IMR-90 (cell line): ENCODE results near the gene RPL14. TPM values are rescaled to one million over a fixed set of nuclear protein-coding genes. Genes with fewer than 3 reads are reported as not detected.

Experiments
- ATAC-seq: fragments of 200-7000 bp; cut with Tn5 transposase; 2 replicates; pipeline ENCODE4 v1.9.1; 2020; ENCODE audit warnings: low read depth, mild to moderate bottlenecking, moderate library complexity
- BruUV-seq: library from RNA; stranded (reverse); fragments of 400-500 nt; replicated peaks from 2 replicates; lab custom pipeline; 2021; lab: Mats Ljungman, UMichigan
- CTCF ChIA-PET: fragments of 300-600 bp; formaldehyde crosslinking; extraction: SDS; loops from one replicate; lab custom pipeline; 2021; ENCODE audit warnings: antibody characterized with exemption; lab: Yijun Ruan, JAX
- POLR2A ChIA-PET: fragments of 300-600 bp; sonication (Branson Sonifier 250); formaldehyde crosslinking; loops from one replicate; lab custom pipeline; 2022; ENCODE audit warnings: antibody characterized with exemption; ENCODE audit not compliant: unreplicated experiment; lab: Charles Lee
- DNase-seq: peaks from one replicate; pipeline ENCODE4 v3.0.0; 2013
- H2AFZ ChIP-seq: replicated peaks from 2 replicates; pipeline ENCODE3; 2013; ENCODE audit warnings: low read length, mild to moderate bottlenecking; ENCODE audit not compliant: poor library complexity
- H2AK5ac ChIP-seq: 2 replicates; pipeline ENCODE4 v1.6.1; 2013; ENCODE audit warnings: low read depth, low read length, inconsistent platforms
- H2AK9ac ChIP-seq: replicated peaks from 2 replicates; pipeline ENCODE3; 2013; ENCODE audit warnings: mild to moderate bottlenecking, low read depth, low read length, moderate library complexity; ENCODE audit not compliant: poor library complexity
- H2BK120ac ChIP-seq: 2 replicates; pipeline ENCODE4 v1.6.1; 2013; ENCODE audit warnings: low read depth, low read length, inconsistent platforms
- H2BK15ac ChIP-seq: 3 replicates; pipeline ENCODE4 v1.6.1; 2013; ENCODE audit warnings: low read depth, low read length, inconsistent platforms
- H2BK20ac ChIP-seq: 2 replicates; pipeline ENCODE4 v1.6.1; 2013; ENCODE audit warnings: low read depth, mild to moderate bottlenecking, inconsistent platforms, low read length, moderate library complexity
- H2BK5ac ChIP-seq: 2 replicates; pipeline ENCODE4 v1.6.1; 2013; ENCODE audit warnings: mild to moderate bottlenecking, low read depth, low read length, inconsistent platforms; ENCODE audit not compliant: poor library complexity, severe bottlenecking
- H3K14ac ChIP-seq: replicated peaks from 2 replicates; pipeline ENCODE4 v1.6.1; 2013; ENCODE audit warnings: low read depth, low read length, inconsistent platforms
- H3K18ac ChIP-seq: 2 replicates; pipeline ENCODE4 v1.6.1; 2013; ENCODE audit warnings: low read depth, low read length, control low read depth
- H3K23ac ChIP-seq: 2 replicates; pipeline ENCODE4 v1.6.1; 2013; ENCODE audit warnings: low read depth, low read length, inconsistent platforms
- H3K27ac ChIP-seq: 2 replicates; pipeline ENCODE4 v1.5.1; 2013; ENCODE audit warnings: mild to moderate bottlenecking, control low read depth, low read length; ENCODE audit not compliant: insufficient read depth
- H3K27me3 ChIP-seq: 2 replicates; pipeline ENCODE4 v1.6.1; 2013; ENCODE audit warnings: low read length; ENCODE audit not compliant: control insufficient read depth, insufficient read depth
- H3K36me3 ChIP-seq: 2 replicates; pipeline ENCODE4 v1.6.1; 2013; ENCODE audit warnings: low read length, mixed read lengths; ENCODE audit not compliant: control insufficient read depth, insufficient read depth
- H3K4ac ChIP-seq: 2 replicates; pipeline ENCODE4 v1.6.1; 2013; ENCODE audit warnings: low read depth, low read length, inconsistent platforms
- H3K4me1 ChIP-seq: 2 replicates; pipeline ENCODE4 v1.6.1; 2013; ENCODE audit warnings: low read length, mixed read lengths; ENCODE audit not compliant: control insufficient read depth, insufficient read depth
- H3K4me2 ChIP-seq: 2 replicates; pipeline ENCODE4 v1.6.1; 2013; ENCODE audit warnings: low read depth, mild to moderate bottlenecking, control low read depth, low read length, moderate library complexity
- H3K4me3 ChIP-seq: 2 replicates; pipeline ENCODE4 v1.5.1; 2013; ENCODE audit warnings: low read depth, mild to moderate bottlenecking, control low read depth, low read length, moderate library complexity; ENCODE audit not compliant: insufficient read depth
- H3K56ac ChIP-seq: 2 replicates; pipeline ENCODE4 v1.6.1; 2013; ENCODE audit warnings: low read length, inconsistent platforms; ENCODE audit not compliant: insufficient read depth; ENCODE audit errors: extremely low read depth
- H3K79me1 ChIP-seq, 2 experiments: 2 replicates each; pipeline ENCODE4 v1.6.1; 2013; ENCODE audit warnings: low read length in 2 of 2, inconsistent platforms in 1 of 2, low read depth in 1 of 2
- H3K9ac ChIP-seq: 2 replicates; pipeline ENCODE4 v1.6.1; 2013; ENCODE audit warnings: low read depth, low read length, control low read depth
- H3K9me1 ChIP-seq: 2 replicates; pipeline ENCODE4 v1.6.1; 2013; ENCODE audit warnings: low read length, inconsistent platforms; ENCODE audit not compliant: insufficient read depth
- H3K9me3 ChIP-seq: 2 replicates; pipeline ENCODE4 v1.6.1; 2013; ENCODE audit warnings: low read length; ENCODE audit not compliant: control insufficient read depth, insufficient read depth
- H4K20me1 ChIP-seq: 2 replicates; pipeline ENCODE4 v1.6.1; 2013; ENCODE audit warnings: low read length, inconsistent platforms; ENCODE audit not compliant: insufficient read depth
- H4K5ac ChIP-seq: 2 replicates; pipeline ENCODE4 v1.6.1; 2013; ENCODE audit warnings: mild to moderate bottlenecking, low read depth, low read length, control low read depth
- H4K8ac ChIP-seq, 2 experiments: 2 replicates each; pipeline ENCODE4 v1.6.1; 2013; ENCODE audit warnings: low read depth in 2 of 2, low read length in 2 of 2, control low read depth in 1 of 2, inconsistent platforms in 1 of 2
- H4K91ac ChIP-seq: 2 replicates; pipeline ENCODE4 v1.6.1; 2013; ENCODE audit warnings: low read depth, low read length, inconsistent platforms; ENCODE audit not compliant: insufficient read depth
- BHLHE40 ChIP-seq: fragments of 150-350 bp; IDR thresholded peaks from 2 replicates; pipeline ENCODE4 v1.6.1; 2016; ENCODE audit warnings: mild to moderate bottlenecking, low read depth, low read length
- CHD1 ChIP-seq: IDR thresholded peaks from 2 replicates; pipeline ENCODE4 v1.6.1; 2012; ENCODE audit warnings: low read depth, low read length, improper control_type of control experiment
- MAFK ChIP-seq: IDR thresholded peaks from 2 replicates; pipeline ENCODE4 v1.6.1; 2012; ENCODE audit warnings: low read depth, low read length, improper control_type of control experiment
- RAD21 ChIP-seq: IDR thresholded peaks from 2 replicates; pipeline ENCODE4 v1.6.1; 2012; ENCODE audit warnings: low read length, improper control_type of control experiment
- SMC3 ChIP-seq: fragments of 150-350 bp; IDR thresholded peaks from 2 replicates; pipeline ENCODE4 v1.6.1; 2016; ENCODE audit warnings: low read depth, mild to moderate bottlenecking, antibody characterized with exemption, low read length, moderate library complexity
- WGBS, 2 experiments: methylation state at CpG; one replicate each; pipeline versions ENCODE4 v1.1.5 to v1.1.7; 2013; ENCODE audit warnings: missing lambda C conversion rate in 2 of 2; ENCODE audit not compliant: insufficient read length in 1 of 2; ENCODE audit errors: extremely low coverage in 2 of 2; 5-methylcytosine and 5-hydroxymethylcytosine counted together
- dilution Hi-C: fragments of 300-500 bp; cut with HindIII; formaldehyde crosslinking; loops from one replicate; pipeline ENCODE4 v1.14.3; 2018; ENCODE audit warnings: low sequenced_read_pairs; ENCODE audit not compliant: unreplicated experiment
- in situ Hi-C: fragments of 300-500 bp; cut with MboI; formaldehyde crosslinking; loops from 3 replicates; pipeline ENCODE4 v1.14.3; 2019; ENCODE audit warnings: low sequenced_read_pairs, inconsistent platforms, mixed read lengths
- intact Hi-C: fragments of 100-400 bp; cut with micrococcal nuclease; formaldehyde crosslinking; loops from 2 replicates; pipeline ENCODE4 v1.10.0; 2022
- polyA plus RNA-seq, 3 experiments: library from polyadenylated mRNA; depleted of rRNA; stranded (reverse); fragments of >200 nt; gene quantifications; 2 replicates each; pipeline ENCODE4 v1.2.3, GENCODE V29; 2012; ENCODE audit warnings: low replicate concordance in 1 of 3
- total RNA-seq: library from RNA; depleted of rRNA; stranded (reverse); fragments of >200 nt; gene quantifications from 2 replicates; pipeline ENCODE4 v1.2.3, GENCODE V29; 2012

Gene RPL14
- total and polyA plus RNA-seq, 2 of the 4 experiments (the other 2 are of a cell fraction): 142 to 492 TPM

- ChIA-PET CTCF (no interaction called here), POLR2A (no interaction called here)
- no peaks in the 10 kb centered on the region for H4K20me1 ChIP-seq
- no peaks in the 10 kb centered on the region for H3K9me3 ChIP-seq
- no peaks in the 10 kb centered on the region for H3K9me1 ChIP-seq
- TF ChIP-seq CHD1 (no peak), BHLHE40 (no peak), MAFK (no peak), RAD21 (no peak), SMC3 (no peak)
- no peak overlapping the region for H3K9ac ChIP-seq
- no peak overlapping the region for H4K91ac ChIP-seq
- no peaks in the 10 kb centered on the region for H3K79me1 ChIP-seq
- no peak overlapping the region for H2BK20ac ChIP-seq
- no peaks in the 10 kb centered on the region for H3K27me3 ChIP-seq
- no peak overlapping the region for H3K56ac ChIP-seq
- H3K4me2 ChIP-seq: no peak overlapping the region
- H2BK15ac ChIP-seq: no peak overlapping the region
- dilution Hi-C loops (no loop called here), intact Hi-C loops (no loop called here), in situ Hi-C loops (no loop called here)
- H2BK120ac ChIP-seq: no peak overlapping the region
- no peaks in the 10 kb centered on the region for H3K36me3 ChIP-seq
- H2AK5ac ChIP-seq: no peak overlapping the region
- H3K4me1 ChIP-seq: no peaks in the 10 kb centered on the region
- no peak overlapping the region for H3K4me3 ChIP-seq
- no peak overlapping the region for H3K14ac ChIP-seq
- H4K8ac ChIP-seq: no peak overlapping the region
- no TSS peak for BruUV-seq
- H3K4ac ChIP-seq: no peak overlapping the region
- no peak overlapping the region for H3K27ac ChIP-seq
- no peak overlapping the region for H2AFZ ChIP-seq
- H3K18ac ChIP-seq: no peak overlapping the region
- no peak overlapping the region for H3K23ac ChIP-seq
- WGBS, 2 experiments: no CpG with 5 or more reads among the region's 2 CpGs
- DNase-seq (no peak), ATAC-seq (no peak)
- no peak overlapping the region for H2BK5ac ChIP-seq
- no peak overlapping the region for H4K5ac ChIP-seq
- H2AK9ac ChIP-seq: no peak overlapping the region
Measured at GRCh38 chr3:40497288-40497687, 40.1 kb downstream of the RPL14 start.
